ENCODE data around the gene PTPRG.

Gene PTPRG

GRCh38 chr3:62142331-62143085 lies 581.1 kb downstream of the PTPRG start:
- no peak for DNase-seq

DNA sequence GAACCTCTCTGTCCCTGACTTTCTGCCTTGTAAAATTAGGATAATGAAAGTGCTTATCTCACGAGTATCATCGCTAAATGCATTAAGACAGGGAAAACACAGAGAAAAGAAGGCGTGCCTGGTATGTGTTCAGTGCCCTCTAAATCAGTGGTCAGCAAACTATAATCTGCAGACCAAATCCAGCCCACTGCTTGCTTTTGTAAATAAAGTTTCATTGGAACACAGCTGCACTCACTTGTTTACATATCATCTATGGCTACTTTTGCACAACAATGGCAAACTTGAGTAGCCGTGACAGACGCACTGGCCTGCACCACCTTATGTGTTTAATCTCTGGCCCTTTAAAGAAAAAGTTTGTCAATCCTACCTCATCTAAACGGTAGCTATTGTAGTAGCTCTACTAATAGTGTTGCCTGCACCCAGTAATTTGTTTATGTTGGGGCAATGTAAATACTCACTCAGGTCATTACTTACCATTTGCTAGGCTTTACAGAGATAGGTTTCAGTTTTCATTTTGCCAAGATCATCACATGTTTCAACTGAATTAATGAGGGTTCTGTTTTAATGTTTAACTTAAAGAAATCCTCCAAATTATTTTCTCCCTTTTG lies 582.6 kb downstream of the PTPRG start:
- DNase-seq: no peak

GRCh38 chr3:62144482-62144881 lies 583.1 kb downstream of the PTPRG start:
- DNase-seq: no peak

- no peak for DNase-seq
Measured at GRCh38 chr3:62145086-62145757, 583.9 kb downstream of the PTPRG start.

DNA sequence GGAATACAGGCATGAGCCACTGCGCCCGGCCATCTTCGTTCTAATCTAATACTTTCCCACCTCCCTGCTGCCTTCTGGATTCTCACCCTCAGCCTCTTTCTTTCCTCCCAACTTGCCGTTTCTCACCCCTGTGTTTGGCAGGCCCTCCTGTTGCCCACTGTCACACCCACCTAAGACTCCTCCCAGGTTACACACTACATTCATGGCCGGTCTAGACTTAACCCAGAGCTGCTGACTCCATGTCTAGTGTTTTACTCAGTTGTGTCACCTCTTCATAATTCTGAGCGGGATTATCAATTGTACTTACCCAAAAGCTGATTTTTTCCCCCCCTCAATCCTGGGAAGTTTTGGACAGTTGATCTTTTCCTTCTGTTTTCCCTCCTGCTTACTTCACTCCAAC lies 588.2 kb downstream of the PTPRG start:
- no peak for DNase-seq

DNA sequence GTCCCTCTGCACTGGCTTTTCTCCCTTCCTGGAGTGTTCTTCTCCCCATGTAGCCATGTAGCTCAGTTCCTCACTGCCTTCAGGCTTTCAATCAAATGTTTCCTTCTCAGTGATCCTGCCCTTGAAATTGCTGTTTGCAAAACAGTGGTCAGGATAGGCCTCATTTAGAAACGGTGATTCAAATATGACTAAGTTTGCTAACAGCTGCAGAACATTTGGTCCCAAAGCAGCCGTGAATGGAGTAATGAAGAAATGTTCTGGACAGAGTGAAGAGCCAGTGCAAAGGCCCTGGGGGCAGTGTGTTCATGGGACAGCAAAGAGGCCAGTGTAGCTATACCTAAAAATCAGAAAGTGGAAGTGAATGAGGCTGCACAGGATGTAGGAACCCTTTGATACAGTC lies 588.6 kb downstream of the PTPRG start:
- no peak for DNase-seq

- no peak for DNase-seq
Measured at GRCh38 chr3:62151591-62151990, 590.2 kb downstream of the PTPRG start.

GRCh38 chr3:62153231-62153630 lies 591.9 kb downstream of the PTPRG start:
- DNase-seq: no peak

DNA sequence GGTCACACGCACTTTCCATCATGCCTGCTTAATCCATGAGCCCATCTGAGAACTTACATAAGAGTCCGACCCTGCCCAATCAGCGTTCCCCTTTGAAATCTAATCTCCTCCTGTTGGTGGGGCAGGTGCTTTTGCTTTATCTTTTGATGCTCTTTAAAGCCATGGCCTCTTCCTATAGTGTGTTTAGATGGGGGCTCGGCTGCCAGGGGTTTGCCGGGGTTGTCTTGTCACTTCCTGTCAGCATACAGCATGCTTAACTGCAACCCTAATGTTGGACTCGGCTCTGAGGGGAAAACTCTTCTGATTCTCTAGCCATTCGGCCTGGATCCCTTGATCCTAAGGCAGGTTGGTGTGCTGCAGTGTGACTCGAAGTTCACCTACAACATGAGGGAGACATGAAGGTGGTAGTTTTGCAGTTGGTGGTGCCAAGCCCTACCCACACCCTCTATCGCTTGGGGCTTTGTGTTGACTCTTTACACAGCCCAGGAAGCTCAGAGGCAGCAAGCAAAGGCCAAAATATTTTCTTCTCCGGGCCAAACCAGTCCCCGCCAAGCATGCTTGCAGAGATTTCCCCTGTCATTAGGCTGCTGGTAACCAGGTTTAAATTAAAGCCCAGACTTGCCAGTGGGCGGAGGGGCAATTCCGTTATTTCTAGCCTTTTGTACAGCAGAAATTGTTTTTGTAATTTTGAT lies 593.2 kb downstream of the PTPRG start:
- no peak for DNase-seq

GRCh38 chr3:62159056-62159708 lies 597.8 kb downstream of the PTPRG start:
- no peak for DNase-seq

GRCh38 chr3:62159709-62160092 lies 598.3 kb downstream of the PTPRG start:
- no peak for DNase-seq

- no peak for DNase-seq
Measured at GRCh38 chr3:62161371-62161770, 600.0 kb downstream of the PTPRG start.

DNA sequence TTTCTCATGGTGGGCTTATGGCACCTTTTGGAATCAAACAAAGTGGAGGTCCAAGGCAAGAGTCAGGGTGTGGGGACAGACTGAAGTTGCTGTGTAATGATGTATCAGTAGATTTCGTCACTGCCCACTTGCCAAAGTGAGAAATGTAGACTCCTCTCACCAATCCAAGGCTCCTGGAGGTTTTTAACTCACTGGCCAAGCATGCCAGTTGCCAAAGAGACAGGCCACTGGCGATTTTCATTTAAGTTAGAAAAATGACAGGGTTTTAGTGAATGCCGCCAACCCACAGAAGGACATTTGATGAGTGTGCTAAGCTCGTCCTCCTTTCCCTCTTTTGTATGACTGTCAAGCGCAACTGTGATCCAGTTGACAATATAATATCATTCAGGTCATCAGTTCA lies 602.8 kb downstream of the PTPRG start:
- DNase-seq: no peak

GRCh38 chr3:62164746-62165145 lies 603.4 kb downstream of the PTPRG start:
- no peak for DNase-seq

GRCh38 chr3:62167566-62168262 lies 606.3 kb downstream of the PTPRG start:
- DNase-seq: no peak

DNA sequence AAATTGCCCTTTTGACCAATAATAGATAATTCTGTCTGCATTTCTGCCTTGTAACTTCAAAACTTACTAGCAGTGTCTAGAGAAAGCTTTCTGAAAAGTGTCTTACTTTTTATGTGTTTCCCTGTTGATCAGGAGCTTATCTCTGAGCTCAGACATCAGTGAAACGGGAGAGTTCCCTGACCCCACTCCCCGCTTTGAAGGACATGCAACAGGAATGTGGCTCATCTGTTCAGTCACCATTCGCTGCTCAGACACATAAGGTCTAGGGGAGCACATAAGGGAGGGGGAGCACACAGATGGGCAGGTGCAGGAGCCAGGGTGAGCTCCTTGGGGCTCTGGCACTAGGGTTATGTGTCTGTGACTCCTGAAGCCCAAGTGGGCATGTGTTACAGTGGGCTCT lies 607.0 kb downstream of the PTPRG start:
- no peak for DNase-seq

DNA sequence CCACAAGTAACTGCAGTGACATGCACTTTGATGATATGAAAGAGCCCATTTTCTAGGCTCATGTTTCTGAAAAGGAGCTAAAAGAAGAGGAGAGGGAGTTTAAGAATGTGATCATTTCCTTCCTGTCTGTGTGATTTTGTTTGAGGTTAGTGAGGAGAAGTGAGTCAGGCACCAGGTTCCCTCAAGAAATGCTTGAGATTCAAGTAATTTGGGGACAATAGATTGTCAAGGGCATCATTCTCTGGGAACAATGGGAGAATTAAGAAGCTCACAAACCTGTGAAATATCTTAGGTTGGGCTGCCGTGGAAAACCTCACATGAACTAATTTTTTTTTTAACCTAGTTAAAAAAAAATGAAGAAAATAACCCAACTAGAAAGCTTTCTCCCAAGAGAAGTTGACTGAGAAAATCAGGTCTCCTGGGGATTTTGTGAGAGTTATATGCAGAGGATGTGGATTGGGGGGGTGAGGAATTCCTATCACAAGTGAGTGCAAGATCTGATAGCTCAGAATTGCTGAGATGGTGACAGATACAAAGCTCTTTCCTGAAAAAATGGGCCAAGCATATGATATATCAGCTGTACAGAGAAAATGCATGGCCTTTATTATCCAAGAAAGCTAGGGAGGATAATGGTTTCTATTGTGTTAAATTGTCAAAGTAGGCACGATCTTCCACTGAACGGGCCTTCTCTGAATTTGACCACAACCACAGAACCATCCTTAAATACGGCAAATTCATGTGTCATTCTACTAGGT lies 608.7 kb downstream of the PTPRG start:
- DNase-seq: no peak

DNA sequence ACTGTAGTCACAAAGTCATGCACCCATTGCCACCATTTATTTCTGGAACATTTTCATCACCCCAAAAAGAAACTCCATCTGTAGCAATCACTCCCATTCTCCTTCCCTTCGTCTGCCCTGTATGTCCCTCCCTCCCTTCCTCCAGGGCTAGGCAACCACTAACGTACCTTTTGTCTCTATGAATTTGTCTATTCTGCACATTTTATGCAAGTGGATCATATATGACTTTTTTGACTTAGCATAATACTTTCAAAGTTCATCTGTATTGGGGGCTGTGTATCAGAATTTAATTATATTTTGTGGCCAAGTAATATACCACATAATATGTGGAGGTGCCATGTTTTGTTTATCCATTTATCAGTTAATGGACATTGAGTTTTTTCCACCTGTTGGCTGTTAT lies 610.4 kb downstream of the PTPRG start:
- DNase-seq: no peak

- DNase-seq: no peak
Measured at GRCh38 chr3:62172199-62172598, 610.8 kb downstream of the PTPRG start.

DNA sequence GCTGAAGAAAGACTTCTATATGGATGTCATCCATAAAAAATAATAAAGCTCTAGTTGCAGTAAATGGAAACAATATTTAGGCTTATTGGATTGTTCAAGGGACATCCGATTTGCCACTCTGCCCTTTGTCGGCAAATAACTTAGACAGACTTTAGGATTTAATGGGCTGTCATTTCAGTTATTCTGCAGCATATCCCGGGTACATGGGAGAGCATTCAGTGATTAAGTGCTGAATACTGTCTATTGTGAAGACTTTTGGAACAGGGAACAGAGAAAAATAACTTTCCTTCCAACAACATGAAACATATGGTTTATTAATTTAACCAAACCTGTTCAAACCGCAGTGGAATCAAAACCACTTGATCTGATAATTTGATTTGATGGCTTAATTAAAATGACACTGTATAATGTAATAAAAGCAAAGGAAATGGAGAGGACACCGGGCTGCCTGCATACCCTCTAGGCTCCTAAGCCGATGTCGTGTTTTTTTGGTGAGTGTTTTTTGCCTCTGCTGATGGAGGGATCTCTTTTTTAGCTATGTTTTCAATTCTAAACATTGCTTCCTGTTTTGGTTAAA lies 612.7 kb downstream of the PTPRG start:
- no peak for DNase-seq

DNA sequence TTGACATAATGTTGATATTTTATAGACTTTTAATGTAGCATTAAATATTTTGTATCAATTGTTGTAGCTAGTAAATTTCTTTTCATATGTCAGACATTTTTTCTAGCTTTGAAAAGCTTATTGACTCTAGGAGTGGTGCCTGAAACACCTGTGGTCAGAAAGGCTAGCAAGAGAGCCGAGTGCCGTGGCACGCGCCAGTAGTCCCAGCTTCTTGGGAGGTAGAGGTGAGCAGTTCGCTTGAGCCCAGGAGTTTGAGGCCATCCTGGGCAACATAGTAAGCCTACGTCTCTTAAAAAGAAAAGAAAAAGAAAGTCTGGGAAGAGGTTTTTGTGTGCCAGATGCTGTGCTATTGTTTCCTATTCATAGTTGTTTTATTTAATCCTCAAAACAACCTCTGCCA lies 613.8 kb downstream of the PTPRG start:
- no peak for DNase-seq
